K562 (cell line): Measurements from ENCODE around the gene FGGY. TPM values are rescaled to one million over a fixed set of nuclear protein-coding genes. Genes with fewer than 3 reads are reported as not detected.

Experiments used
- ATAC-seq: fragments of 200-7000 bp; cut with Tn5 transposase; 3 replicates; pipeline ENCODE4 v1.9.1; 2020; ENCODE audit warnings: moderate library complexity
- BruUV-seq: library from RNA; stranded (reverse); fragments of 400-500 nt; replicated peaks from 2 replicates; lab custom pipeline; 2021; lab: Mats Ljungman, UMichigan
- CTCF ChIA-PET: fragments of 300-600 bp; formaldehyde crosslinking; extraction: SDS; loops from one replicate; lab custom pipeline; 2021; ENCODE audit warnings: low intra/inter-chr PET ratio; lab: Yijun Ruan, JAX
- POLR2A ChIA-PET: fragments of 300-600, 350-650 bp; sonication (Branson Sonifier 250); formaldehyde crosslinking; extraction: SDS; loops from one replicate; lab custom pipeline; 2021; ENCODE audit warnings: antibody characterized with exemption, inconsistent platforms; lab: Yijun Ruan, JAX
- DNase-seq, 4 experiments: peaks; one replicate each; pipeline versions ENCODE4 v3.0.0 to v3.0.0-alpha.2; 2011 to 2018; ENCODE audit warnings: low spot score in 3 of 4, mixed read lengths in 3 of 4; ENCODE audit errors: extremely low read depth in 1 of 4
- FAIRE-seq: peaks from 2 replicates; lab custom pipeline; 2011; peaks lifted over from hg19 to GRCh38; lab: Jason Lieb, UNC
- H2AFZ ChIP-seq: 2 replicates; pipeline ENCODE4 v1.6.0; 2011; ENCODE audit warnings: low read depth, low read length, control low read depth, inconsistent platforms
- H3K27ac ChIP-seq: fragments of 200-600 bp; 3 replicates; pipeline ENCODE4 v1.8.0; 2011; ENCODE audit warnings: low read depth, mild to moderate bottlenecking, control low read depth, inconsistent platforms, low read length, moderate library complexity, mixed read lengths; ENCODE audit errors: extremely low read depth
- H3K27me3 ChIP-seq, 2 experiments: fragments of 300-600 bp in 1 of 2; 2 replicates in 1 of 2; 3 replicates in 1 of 2; pipeline versions ENCODE4 v1.6.0 to v1.8.0; 2011; ENCODE audit warnings: inconsistent platforms in 2 of 2, low read length in 2 of 2, mild to moderate bottlenecking in 1 of 2, mixed read lengths in 1 of 2, moderate library complexity in 1 of 2; ENCODE audit not compliant: control insufficient read depth in 2 of 2, insufficient read depth in 2 of 2
- H3K36me3 ChIP-seq: fragments of 300-600 bp; 3 replicates; pipeline ENCODE4 v1.8.0; 2011; ENCODE audit warnings: mild to moderate bottlenecking, low read length, inconsistent platforms; ENCODE audit not compliant: control insufficient read depth, insufficient read depth
- H3K4me1 ChIP-seq, 2 experiments: fragments of 200-600 bp in 1 of 2; replicated peaks in 1 of 2; 2 replicates in 1 of 2; 3 replicates in 1 of 2; pipeline versions ENCODE4 v1.5.1 to v1.8.0; 2011; ENCODE audit warnings: inconsistent platforms in 2 of 2, low read length in 2 of 2, mild to moderate bottlenecking in 1 of 2, mixed read lengths in 1 of 2, moderate library complexity in 1 of 2; ENCODE audit not compliant: control insufficient read depth in 2 of 2, insufficient read depth in 2 of 2
- H3K4me2 ChIP-seq: 2 replicates; pipeline ENCODE4 v1.6.1; 2011; ENCODE audit warnings: low read length, control low read depth, inconsistent platforms, mixed read lengths; ENCODE audit not compliant: insufficient read depth
- H3K4me3 ChIP-seq: fragments of 200-600 bp; sonication (generic), shearing (Covaris generic); 2 replicates; pipeline ENCODE4 v1.5.1; 2016; ENCODE audit warnings: control low read depth, inconsistent platforms
- H3K79me2 ChIP-seq: fragments of 200-600 bp; 3 replicates; pipeline ENCODE4 v1.8.0; 2011; ENCODE audit warnings: low read length, inconsistent platforms; ENCODE audit not compliant: control insufficient read depth, insufficient read depth
- H3K9ac ChIP-seq, 2 experiments: 2 replicates each; pipeline versions ENCODE4 v1.6.0 to v1.6.1; 2011; ENCODE audit warnings: low read depth in 2 of 2, low read length in 2 of 2, control low read depth in 1 of 2, inconsistent platforms in 1 of 2, mild to moderate bottlenecking in 1 of 2, mixed read lengths in 1 of 2; ENCODE audit not compliant: insufficient read depth in 1 of 2
- H3K9me1 ChIP-seq: one replicate; pipeline ENCODE4 v1.6.0; 2011; ENCODE audit warnings: inconsistent platforms, mild to moderate bottlenecking, low read length, moderate library complexity; ENCODE audit not compliant: control insufficient read depth, insufficient read depth
- H3K9me3 ChIP-seq: replicated peaks from 2 replicates; pipeline ENCODE4 v1.5.1; 2011; ENCODE audit warnings: low read depth, low read length, inconsistent platforms; ENCODE audit not compliant: control insufficient read depth, insufficient read depth
- H4K20me1 ChIP-seq: replicated peaks from 2 replicates; pipeline ENCODE4 v1.6.1; 2011; ENCODE audit warnings: low read length, inconsistent platforms, mixed read lengths; ENCODE audit not compliant: control insufficient read depth, insufficient read depth
- ADNP ChIP-seq: fragments of 200-800 bp; sonication (Bioruptor generic); IDR thresholded peaks from 2 replicates; pipeline ENCODE4 v1.6.1; 2016; ENCODE audit warnings: missing genetic modification characterization, missing compliant biosample characterization
- FOXP1 ChIP-seq: sonication (generic); formaldehyde crosslinking; IDR thresholded peaks from 2 replicates; pipeline ENCODE4 v1.8.0; 2022; ENCODE audit warnings: mild to moderate bottlenecking, missing genetic modification reagents
- HDGF ChIP-seq: fragments of 450-650 bp; IDR thresholded peaks from 2 replicates; pipeline ENCODE4 v1.6.1; 2016
- MNT ChIP-seq, 2 experiments: fragments of 450-650 bp; conservative IDR thresholded peaks; 2 replicates each; pipeline ENCODE4 v1.6.1; 2017; ENCODE audit warnings: mild to moderate bottlenecking in 2 of 2, moderate library complexity in 2 of 2
- NUFIP1 ChIP-seq: fragments of 450-650 bp; IDR thresholded peaks from 2 replicates; pipeline ENCODE4 v1.6.1; 2018; ENCODE audit not compliant: partially characterized antibody
- SFPQ ChIP-seq: fragments of 200-400 bp; formaldehyde crosslinking; IDR thresholded peaks from 2 replicates; pipeline ENCODE4 v1.6.1; 2017; ENCODE audit warnings: mild to moderate bottlenecking, low read depth, low read length, moderate library complexity
- SNAPC5 ChIP-seq: fragments of 250-450 bp; sonication (Bioruptor Pico); IDR thresholded peaks from 2 replicates; pipeline ENCODE4 v1.8.0; 2021; ENCODE audit warnings: moderate library complexity, mild to moderate bottlenecking, inconsistent platforms
- SRSF3 ChIP-seq: fragments of 200-400 bp; formaldehyde crosslinking; IDR thresholded peaks from 2 replicates; pipeline ENCODE4 v1.6.1; 2016; ENCODE audit warnings: mild to moderate bottlenecking, low read length, moderate library complexity; ENCODE audit not compliant: insufficient read depth
- TBL1XR1 ChIP-seq, 2 experiments: IDR thresholded peaks; 2 replicates each; pipeline ENCODE4 v1.6.1; 2012; ENCODE audit warnings: improper control_type of control experiment in 2 of 2, low read length in 2 of 2, mild to moderate bottlenecking in 1 of 2
- TEAD1 ChIP-seq, 2 experiments: fragments of 450-650 bp in 1 of 2; sonication (generic) in 1 of 2; formaldehyde crosslinking; IDR thresholded peaks; 2 replicates each; pipeline versions ENCODE4 v1.4.0 to v1.8.0; 2020 to 2022; ENCODE audit warnings: mild to moderate bottlenecking in 2 of 2, missing genetic modification reagents in 1 of 2
- ZKSCAN8 ChIP-seq: fragments of 200-800 bp; sonication (Bioruptor generic); IDR thresholded peaks from 2 replicates; pipeline ENCODE4 v1.6.1; 2016; ENCODE audit warnings: missing genetic modification characterization, missing compliant biosample characterization
- ZNF134 ChIP-seq: fragments of 250-450 bp; sonication (Bioruptor Pico); conservative IDR thresholded peaks from 2 replicates; pipeline ENCODE4 v1.4.0; 2020
- ZNF140 ChIP-seq: fragments of 250-450 bp; sonication (Bioruptor Pico); IDR thresholded peaks from 2 replicates; pipeline ENCODE4 v1.8.0; 2021; ENCODE audit warnings: moderate library complexity, mild to moderate bottlenecking, inconsistent platforms
- ZNF175 ChIP-seq: fragments of 200-800 bp; sonication (Bioruptor generic); IDR thresholded peaks from 2 replicates; pipeline ENCODE4 v1.6.1; 2016; ENCODE audit warnings: low read depth, mild to moderate bottlenecking, missing genetic modification characterization, missing compliant biosample characterization
- ZNF263 ChIP-seq: sonication (generic); formaldehyde crosslinking; IDR thresholded peaks from 2 replicates; pipeline ENCODE4 v1.8.0; 2022; ENCODE audit warnings: mild to moderate bottlenecking, missing genetic modification reagents, borderline replicate concordance
- ZNF561 ChIP-seq: fragments of 450-650 bp; formaldehyde crosslinking; conservative IDR thresholded peaks from 2 replicates; pipeline ENCODE4 v1.4.0; 2020; ENCODE audit warnings: mild to moderate bottlenecking, moderate library complexity
- ZNF584 ChIP-seq: fragments of 200-800 bp; sonication (Bioruptor generic); IDR thresholded peaks from 2 replicates; pipeline ENCODE4 v1.6.1; 2016; ENCODE audit warnings: low read depth, mild to moderate bottlenecking, missing genetic modification characterization, missing compliant biosample characterization
- WGBS: fragments of 100-300 bp; shearing (Covaris generic); methylation state at CpG from one replicate; pipeline ENCODE4 v1.1.6; 2016; ENCODE audit warnings: low coverage, mixed read lengths; ENCODE audit not compliant: insufficient coverage; ENCODE audit errors: missing lambda C conversion rate; 5-methylcytosine and 5-hydroxymethylcytosine counted together
- in situ Hi-C: fragments of 300-500 bp; cut with MboI; formaldehyde crosslinking; loops from 4 replicates; pipeline ENCODE4 v1.15.0; 2018; ENCODE audit warnings: inconsistent platforms, mixed read lengths
- intact Hi-C: fragments of 100-400 bp; cut with micrococcal nuclease; formaldehyde crosslinking; loops from 2 replicates; pipeline ENCODE4 v1.14.2; 2022
- polyA plus RNA-seq, 8 experiments: library from polyadenylated mRNA; depleted of rRNA in 4 of 8; stranded (reverse) in 5 of 8; unstranded in 3 of 8; fragments of >200 nt; fragmentation: Nextera tagmentation in 2 of 8; fragmentation: Illumina TruSeq in 1 of 8; extraction: Ambion mirVana in 2 of 8; extraction: Trizol in 1 of 8; gene quantifications; 2 replicates each; pipeline versions ENCODE4 v1.2.1 to v1.2.3, GENCODE V29; 2011 to 2014; ENCODE audit warnings: inconsistent platforms in 1 of 8, missing spikeins in 1 of 8
- total RNA-seq, 7 experiments: library from RNA; depleted of rRNA in 6 of 7; stranded (reverse); fragments of >200 nt in 6 of 7; fragmentation: Illumina TruSeq in 2 of 7; extraction: Trizol in 2 of 7; gene quantifications; 2 replicates each; pipeline versions ENCODE4 v1.2.1 to v1.2.3, GENCODE V29; 2011 to 2021; ENCODE audit warnings: low replicate concordance in 1 of 7
- TF ChIP-seq, protein P1 (sequence below): fragments of 250-450 bp; sonication (Bioruptor Pico); IDR thresholded peaks from 2 replicates; pipeline ENCODE4 v1.5.1; 2021; ENCODE audit warnings: mild to moderate bottlenecking

The FGGY gene
- total and polyA plus RNA-seq, 9 of the 15 experiments (the other 6 are each of a cell fraction or from before 2014, with no cell fraction given): 9.7 to 19.2 (median 12.6) TPM

GRCh38 chr1:59664166-59664565 lies 367.3 kb downstream of the FGGY start:
- in situ Hi-C loops (no loop called here), intact Hi-C loops (no loop called here)
- ChIA-PET CTCF (no interaction called here), POLR2A (no interaction called here)
- Histone ChIP-seq H3K4me3 (no peak overlapping the region), H3K4me1 (no peaks in the 10 kb centered on the region), H3K27me3 (peaks cover 0 to 3% of the 10 kb centered on the region in 2 experiments; a peak in 2 of 5 replicates), H3K4me2 (no peak overlapping the region), H3K9ac (no peak overlapping the region), H3K79me2 (no peaks in the 10 kb centered on the region), H4K20me1 (no peaks in the 10 kb centered on the region), H3K9me1 (no peaks in the 10 kb centered on the region), H3K9me3 (no peaks in the 10 kb centered on the region), H3K36me3 (no peaks in the 10 kb centered on the region), H2AFZ (no peak overlapping the region), H3K27ac (no peak overlapping the region)
- WGBS: 11% methylated on average over 6 of the region's 6 CpGs
- no peak for ATAC-seq
- no peak for DNase-seq
- no peak for FAIRE-seq
- BruUV-seq: no TSS peak
- TF ChIP-seq ADNP (tag): no peak
- TF ChIP-seq, protein P1, sequence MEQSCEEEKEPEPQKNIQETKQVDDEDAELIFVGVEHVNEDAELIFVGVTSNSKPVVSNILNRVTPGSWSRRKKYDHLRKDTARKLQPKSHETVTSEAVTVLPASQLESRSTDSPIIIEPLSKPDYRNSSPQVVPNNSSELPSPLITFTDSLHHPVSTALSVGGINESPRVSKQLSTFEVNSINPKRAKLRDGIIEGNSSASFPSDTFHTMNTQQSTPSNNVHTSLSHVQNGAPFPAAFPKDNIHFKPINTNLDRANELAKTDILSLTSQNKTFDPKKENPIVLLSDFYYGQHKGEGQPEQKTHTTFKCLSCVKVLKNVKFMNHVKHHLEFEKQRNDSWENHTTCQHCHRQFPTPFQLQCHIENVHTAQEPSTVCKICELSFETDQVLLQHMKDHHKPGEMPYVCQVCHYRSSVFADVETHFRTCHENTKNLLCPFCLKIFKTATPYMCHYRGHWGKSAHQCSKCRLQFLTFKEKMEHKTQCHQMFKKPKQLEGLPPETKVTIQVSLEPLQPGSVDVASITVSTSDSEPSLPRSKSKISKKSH (CRISPR knock-in tag): no peak
- no peak for TF ChIP-seq SNAPC5 (CRISPR knock-in tag)
- TF ChIP-seq SFPQ: no peak
- no peak for TF ChIP-seq MNT (conservative IDR thresholded peaks at IDR 0.05)
- no peak for TF ChIP-seq TBL1XR1 (IDR thresholded peaks at IDR 0.05; ENCODE audit: low read length in 2 of 2)
- no peak for TF ChIP-seq ZNF584 (CRISPR knock-in tag)
- TF ChIP-seq HDGF: no peak
- no peak for TF ChIP-seq ZNF140 (CRISPR knock-in tag)
- TF ChIP-seq ZNF134 (CRISPR knock-in tag): no peak
- TF ChIP-seq NUFIP1: no peak
- TF ChIP-seq SRSF3: no peak
- TF ChIP-seq ZNF561 (CRISPR knock-in tag): no peak
- no peak for TF ChIP-seq ZNF175
- no peak for TF ChIP-seq ZKSCAN8 (CRISPR knock-in tag)
- no peak for TF ChIP-seq TEAD1 (CRISPR knock-in tag; IDR thresholded peaks at IDR 0.05)
- no peak for TF ChIP-seq ZNF263 (CRISPR knock-in tag)
- TF ChIP-seq FOXP1: no peak
